ENCODE data around the gene C9orf43.

DNA sequence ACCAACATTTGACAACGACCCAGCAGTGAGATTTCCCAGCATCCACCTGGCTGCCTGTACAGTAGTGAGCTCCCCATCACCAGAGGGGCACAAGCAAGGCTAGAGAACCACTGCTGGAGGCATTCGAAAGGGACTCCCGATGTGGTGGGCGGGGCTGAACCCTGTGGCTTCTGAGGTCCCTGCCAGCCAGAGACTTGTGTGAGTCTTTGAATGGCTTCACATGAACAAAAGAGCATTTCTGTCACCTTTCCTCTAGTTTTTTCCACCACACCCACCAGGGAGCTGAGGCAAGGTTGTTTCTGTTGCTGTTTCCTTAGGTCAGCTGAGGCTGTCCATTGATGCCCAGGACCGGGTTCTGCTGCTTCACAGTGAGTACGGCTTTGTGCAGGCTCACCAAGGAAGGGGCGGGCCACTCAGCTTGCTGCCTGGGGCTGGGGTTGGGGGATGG, 68.7 kb downstream of the C9orf43 start:
- TF ChIP-seq, protein P1, sequence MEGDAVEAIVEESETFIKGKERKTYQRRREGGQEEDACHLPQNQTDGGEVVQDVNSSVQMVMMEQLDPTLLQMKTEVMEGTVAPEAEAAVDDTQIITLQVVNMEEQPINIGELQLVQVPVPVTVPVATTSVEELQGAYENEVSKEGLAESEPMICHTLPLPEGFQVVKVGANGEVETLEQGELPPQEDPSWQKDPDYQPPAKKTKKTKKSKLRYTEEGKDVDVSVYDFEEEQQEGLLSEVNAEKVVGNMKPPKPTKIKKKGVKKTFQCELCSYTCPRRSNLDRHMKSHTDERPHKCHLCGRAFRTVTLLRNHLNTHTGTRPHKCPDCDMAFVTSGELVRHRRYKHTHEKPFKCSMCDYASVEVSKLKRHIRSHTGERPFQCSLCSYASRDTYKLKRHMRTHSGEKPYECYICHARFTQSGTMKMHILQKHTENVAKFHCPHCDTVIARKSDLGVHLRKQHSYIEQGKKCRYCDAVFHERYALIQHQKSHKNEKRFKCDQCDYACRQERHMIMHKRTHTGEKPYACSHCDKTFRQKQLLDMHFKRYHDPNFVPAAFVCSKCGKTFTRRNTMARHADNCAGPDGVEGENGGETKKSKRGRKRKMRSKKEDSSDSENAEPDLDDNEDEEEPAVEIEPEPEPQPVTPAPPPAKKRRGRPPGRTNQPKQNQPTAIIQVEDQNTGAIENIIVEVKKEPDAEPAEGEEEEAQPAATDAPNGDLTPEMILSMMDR (conservative IDR thresholded peaks at IDR 0.05; ENCODE audit: low read length) = no peak
- no peak for TF ChIP-seq EZH2phosphoT487 (IDR thresholded peaks at IDR 0.05; ENCODE audit: borderline replicate concordance)
